Erythroblast (primary cell): ENCODE data around the gene ZNF358.

Experiments used
- GATA1 ChIP-seq: IDR thresholded peaks from 2 replicates; pipeline ENCODE4 v1.6.1; 2011; ENCODE audit warnings: low read depth, mild to moderate bottlenecking, control low read depth, low read length, moderate library complexity
- POLR2A ChIP-seq: IDR thresholded peaks from 2 replicates; pipeline ENCODE4 v1.6.1; 2011; ENCODE audit warnings: mild to moderate bottlenecking, low read length

DNA sequence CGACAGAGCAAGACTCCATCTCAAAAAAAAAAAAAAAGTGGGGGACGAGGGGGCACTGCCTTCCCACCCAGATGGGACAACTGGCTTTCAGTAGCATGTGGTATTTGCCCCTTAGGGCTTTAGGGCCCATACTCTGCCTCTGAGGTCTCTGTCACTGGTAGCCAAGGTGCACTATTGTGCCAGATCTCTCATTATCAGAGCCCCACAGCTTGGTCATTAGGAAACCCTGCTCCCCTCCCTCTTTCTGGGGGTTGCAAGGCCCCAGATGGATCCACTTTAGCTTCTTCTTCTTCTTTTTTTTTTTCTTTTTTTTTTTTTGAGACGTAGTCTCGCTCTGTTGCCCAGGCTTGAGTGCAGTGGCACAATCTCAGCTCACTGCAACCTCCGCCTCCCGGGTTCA, 11.2 kb upstream of the ZNF358 start:
- TF ChIP-seq POLR2A (no peak), GATA1 (no peak)
